ENCODE results near the gene CALCR.

DNA sequence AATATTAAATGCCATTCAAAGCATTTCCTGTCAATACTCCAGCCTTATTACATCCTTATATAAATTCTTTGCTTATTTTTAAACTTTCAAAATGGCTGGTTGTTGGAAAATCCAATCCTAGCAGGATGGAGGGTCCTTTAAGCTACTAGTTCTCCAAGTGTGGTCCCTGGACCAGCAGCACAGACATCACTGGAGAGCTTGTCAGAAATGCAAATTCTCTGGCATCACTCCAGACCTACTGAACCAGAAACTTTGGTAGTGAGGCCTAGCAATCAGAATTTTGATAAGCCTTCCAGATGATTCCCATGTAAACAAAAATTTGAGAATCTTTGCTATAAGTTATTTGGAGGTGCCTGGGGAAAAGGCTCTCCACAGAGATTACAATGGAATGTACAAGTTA lies 43.8 kb downstream of the CALCR start:
- no peak for TF ChIP-seq POLR2A (IDR thresholded peaks at IDR 0.05; ENCODE audit: low read depth, low read length)
- TF ChIP-seq TAF1 (IDR thresholded peaks at IDR 0.05; ENCODE audit: borderline replicate concordance, low read depth, low read length) = no peak
